HG03159 (cell line): Measurements from ENCODE around the gene EBF3.

Experiments used
- ATAC-seq: cut with Tn5 transposase; IDR thresholded peaks from one replicate; pipeline ENCODE4 v1.9.1; 2021; ENCODE audit warnings: mild to moderate bottlenecking, moderate library complexity; ENCODE audit not compliant: unreplicated experiment

Gene EBF3

DNA sequence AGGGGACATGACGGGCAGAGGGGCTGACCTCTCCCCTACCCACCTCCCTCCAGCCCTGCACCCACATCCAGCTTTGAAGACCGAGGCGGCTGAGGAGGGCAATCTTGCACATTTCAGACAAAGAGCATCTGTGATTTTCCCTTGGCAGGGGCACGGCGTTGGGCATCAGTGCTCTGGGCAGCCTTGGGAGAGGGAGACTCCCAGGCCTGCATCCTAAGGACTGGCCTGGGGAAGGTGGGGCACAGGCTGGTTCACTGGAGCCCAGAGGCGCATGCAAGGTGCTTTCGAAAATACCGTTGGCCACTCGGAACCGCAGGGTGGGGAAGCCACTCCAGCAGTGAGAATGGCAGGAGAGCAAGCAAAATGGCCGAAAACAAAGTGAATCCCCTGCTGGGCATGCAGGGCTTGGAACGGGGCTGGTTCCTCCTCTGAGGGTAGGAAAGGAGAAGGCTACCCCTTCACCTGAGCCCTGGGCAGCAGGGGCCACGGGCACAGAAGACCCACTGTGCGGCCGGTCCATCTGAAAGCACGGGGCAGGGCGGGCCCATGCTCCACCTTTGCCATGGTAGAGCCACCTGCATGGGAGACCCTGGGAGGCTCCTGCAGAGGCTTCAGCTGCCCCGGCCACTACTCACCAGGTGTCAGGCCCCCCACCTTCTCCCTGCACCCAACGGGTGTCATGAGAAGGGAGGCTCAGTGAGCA, 49.8 kb downstream of the EBF3 start:
- ATAC-seq: no peak

DNA sequence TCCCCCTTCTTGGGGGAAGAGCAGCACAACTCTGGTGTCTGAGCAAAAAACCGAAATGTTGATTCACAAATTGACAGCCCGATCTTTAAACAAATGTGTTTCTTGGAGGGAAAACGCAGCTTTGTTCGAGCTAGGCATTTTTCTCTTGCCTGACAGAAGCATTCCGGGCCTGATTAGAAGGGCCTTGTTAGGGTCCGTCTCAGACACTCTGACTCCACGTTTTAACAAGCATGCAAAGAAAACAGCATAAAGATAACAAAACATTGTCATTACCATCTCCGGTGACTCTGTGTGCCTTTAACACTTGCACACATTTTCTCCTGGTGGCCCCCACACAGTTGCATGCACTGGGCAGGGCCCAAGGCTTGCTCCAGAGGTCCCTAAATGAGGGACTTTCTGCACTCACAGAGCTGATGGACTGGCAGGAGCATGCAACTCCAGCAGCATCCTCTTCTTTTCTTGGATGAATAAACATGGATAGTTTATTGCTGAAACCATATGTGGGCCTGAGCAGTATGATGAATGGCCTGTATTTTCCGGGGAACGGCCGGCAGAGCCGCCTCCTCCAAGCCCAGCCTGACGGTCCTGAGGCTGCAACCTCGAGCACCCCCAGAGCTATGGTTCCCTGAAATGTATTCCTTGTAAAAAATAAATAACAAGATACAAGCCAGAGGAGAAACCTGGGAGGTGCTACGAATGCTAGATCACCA, 50.9 kb downstream of the EBF3 start:
- ATAC-seq: no peak

DNA sequence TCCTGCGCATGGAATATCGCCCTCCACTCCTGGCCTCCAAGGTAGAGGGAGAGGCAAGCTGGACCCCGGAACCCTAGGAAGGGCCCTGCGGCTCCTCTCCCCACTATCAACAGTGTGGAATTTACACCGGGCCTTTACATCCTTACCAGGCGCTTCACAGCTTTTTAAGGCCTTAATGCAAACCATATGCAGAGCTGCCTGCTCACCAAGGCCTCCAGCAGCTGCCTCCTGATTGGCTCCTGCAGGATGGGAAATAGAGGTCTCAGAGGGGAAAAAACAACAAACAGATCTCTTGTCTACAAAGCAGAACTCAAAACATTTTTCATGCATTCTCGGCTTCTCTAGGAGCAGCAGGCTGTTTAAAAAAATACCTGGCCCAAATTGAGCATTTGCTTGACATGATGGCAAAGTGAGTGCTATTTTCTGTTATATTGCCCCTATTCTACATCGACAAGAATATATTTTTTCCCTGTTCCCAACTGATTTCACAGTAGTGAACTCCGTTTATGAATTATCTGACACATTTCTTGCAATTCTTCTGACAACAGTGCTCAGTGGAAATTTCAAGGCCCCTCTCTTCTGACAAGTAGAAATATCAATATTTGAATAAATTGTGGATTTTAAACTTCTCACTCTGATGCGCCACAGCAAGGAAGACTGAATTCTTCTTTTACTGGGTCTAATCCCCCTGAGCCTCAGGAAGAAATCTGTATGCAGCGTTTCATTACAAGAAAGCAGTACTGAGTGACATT, 51.7 kb downstream of the EBF3 start:
- no peak for ATAC-seq

DNA sequence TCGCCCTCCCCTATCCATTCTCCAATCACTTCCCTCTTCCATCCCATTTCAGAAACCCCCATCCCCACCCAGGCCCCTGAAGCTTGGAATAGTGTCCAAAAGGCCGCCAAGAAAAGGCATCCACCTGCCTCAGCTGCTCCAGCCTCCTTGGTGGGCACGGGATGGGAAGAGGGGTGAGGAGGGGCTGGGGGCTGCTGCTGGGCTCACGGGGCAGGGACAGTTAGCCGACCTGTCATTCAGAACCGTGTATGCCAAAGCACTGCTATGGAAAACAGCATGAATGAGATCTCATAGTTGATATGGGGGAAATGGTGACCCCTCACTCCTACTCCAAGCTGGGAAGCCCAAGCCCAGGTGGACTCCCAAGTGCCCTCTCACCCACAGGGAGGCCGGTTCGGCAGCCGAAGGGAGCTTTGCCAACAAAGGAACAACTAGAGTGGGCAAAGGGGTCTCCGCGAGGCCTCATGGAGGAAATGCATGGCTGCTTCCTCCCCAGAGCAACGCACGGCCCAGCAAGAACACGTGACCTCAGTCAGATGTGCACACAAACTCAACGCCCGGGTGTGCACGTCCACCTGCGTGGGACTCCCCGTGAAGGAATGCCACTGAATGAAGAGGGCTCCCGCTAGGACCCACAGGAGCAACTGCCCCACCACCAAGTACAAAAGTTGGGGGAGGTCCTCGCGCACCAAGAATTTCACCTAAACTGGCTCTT, 52.5 kb downstream of the EBF3 start:
- ATAC-seq: no peak

DNA sequence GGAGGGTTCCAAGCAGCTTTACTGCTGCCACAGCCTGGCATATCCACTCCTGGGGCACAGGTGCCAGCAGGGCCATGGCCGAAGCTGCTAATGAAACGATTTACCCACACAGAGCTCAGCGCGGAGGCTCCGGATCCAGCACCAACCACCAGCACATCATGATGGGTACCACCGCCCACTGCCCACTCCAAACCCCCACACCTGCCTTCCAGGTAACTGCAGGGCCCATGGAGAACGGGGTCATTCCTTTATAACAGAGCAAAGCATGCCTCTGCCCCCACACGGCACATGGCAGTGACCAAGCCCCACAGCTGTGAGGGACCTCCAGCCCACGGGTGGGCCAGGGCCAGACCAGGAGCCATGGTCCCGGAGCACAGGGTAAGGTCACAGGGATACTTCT, 53.2 kb downstream of the EBF3 start:
- no peak for ATAC-seq

DNA sequence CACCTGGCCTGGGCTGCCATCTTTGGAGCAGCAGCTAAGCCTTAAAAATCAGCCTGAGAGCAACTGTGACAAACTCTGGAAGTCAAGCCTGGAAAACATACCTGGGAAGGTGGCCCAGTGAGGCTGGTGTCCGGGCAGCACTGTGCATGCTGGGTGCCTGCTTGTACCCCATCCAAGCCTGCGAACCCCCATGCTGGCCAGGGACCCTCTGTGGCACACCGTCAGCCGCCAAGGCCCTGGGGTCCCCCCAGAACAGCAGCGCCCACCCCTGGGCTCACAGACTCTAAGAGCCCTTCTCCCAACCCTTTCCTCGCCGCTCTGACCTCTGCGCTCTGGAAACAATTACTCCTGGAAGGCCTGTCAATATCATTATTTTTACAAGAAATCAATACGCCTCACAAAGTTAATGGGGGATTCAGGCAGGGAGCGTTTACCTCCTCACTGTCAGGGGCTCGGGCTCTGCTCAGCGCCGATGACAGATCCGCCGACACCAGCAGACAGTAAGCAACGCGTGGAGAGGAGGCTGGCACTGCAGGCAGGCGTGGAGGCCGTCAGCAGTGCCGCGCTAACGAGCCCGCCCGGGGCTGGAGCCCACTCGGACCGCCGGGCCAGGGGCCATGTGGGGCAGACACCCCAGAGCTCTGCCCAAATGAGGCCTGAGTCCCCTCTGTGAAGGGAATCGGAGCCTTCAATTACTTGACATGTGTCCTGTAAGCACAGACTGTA, 54.4 kb downstream of the EBF3 start:
- no peak for ATAC-seq

DNA sequence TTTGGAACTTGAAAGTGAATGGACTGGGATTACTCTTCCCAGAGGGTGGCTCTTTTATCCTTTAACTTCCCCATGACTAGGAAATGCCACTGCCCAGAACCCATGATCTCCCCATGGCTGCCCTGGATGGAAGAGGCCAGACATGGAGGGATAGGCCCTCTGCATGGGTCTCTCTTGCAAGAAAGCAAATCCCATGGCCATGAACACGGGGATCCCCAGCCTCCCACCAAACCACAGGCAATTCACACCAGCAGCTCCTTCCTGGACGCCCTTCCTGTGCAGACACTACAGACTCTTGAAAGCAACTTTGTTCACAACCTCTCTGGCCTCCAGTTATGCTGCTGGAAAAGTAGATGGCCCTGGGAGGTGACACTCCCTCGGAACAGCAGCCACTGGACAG, 55.0 kb downstream of the EBF3 start:
- no peak for ATAC-seq

DNA sequence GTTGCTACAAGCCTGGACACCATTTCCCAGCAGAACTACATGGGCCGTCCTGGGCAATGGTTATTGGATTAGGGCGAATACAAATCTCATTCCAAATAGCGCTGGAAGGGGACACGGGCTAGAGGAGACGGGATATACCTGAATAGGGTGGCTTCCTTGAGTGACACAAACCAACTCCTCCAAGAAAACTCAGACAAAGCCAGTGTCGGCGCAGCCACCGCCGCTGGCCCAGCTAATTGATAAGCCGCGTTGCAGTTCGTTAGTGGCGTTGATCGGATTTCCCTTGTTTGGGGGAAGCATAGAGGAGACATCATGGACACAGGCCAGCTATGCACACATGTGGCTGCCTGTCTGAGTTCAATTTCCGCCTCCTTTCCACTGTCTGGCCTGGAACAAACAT, 55.7 kb downstream of the EBF3 start:
- no peak for ATAC-seq

DNA sequence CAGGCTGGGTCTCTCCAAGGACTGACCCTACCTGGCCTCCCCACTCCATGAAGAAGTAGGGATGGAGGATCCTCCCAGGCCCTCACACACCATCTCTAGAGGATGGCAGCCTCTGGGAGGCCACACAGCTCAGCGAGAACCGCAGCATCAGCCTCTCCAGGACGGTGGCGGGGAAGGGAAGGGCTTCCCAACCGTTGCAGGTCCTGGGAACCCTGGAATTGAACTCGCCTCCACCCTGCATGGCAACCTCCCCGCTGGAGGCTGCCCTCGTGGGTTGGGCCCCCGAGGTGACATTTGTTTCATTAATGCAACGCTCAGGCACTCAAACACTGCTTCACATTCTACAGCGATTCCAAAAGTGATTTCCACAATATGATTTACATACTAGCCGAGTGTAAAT, 58.5 kb downstream of the EBF3 start:
- ATAC-seq: no peak

DNA sequence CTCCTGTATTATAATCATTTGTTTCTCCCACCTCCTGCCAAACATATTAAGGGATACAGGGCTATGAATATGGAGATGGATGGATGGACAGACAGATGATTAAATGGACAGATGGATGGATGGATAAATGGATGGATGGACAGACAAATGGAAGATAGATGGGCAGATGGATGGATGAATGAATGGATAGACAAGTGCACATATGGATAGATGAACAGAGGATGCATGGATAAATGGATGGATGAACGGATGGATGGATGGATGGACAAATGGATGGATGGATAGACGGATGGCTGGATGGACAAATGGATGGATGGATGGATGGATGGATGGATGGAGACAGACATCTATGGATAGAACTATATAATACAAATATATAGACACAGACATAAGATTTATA, 59.8 kb downstream of the EBF3 start:
- no peak for ATAC-seq

DNA sequence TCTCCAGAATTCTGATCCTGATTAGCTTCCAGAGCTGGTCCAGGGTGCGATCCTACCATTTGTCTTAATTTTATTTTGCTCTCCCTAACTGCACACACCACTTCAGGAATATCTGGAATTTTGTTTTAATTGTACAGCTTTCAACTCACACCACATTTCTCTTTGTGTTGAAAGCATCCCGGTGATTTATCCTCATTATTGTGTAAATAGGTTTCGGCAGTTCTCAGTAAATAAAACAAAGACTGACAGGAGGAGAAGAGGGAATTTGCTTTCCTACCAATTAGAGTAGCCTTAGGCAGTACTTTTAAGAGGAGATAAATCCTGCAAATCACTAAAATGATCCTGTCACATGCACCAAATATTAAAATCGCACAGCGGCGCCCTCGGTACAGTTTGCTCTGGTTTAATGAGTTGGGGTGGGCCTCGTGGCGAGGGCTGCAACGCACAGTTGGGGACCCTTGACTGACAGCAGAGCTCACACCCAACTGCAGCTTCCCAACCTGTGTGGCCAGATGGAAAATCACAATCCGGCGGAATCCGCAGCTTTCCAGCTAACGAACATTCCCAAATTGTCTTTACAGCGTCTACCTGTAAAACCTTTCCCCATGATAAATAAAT, 62.6 kb downstream of the EBF3 start:
- ATAC-seq: no peak

DNA sequence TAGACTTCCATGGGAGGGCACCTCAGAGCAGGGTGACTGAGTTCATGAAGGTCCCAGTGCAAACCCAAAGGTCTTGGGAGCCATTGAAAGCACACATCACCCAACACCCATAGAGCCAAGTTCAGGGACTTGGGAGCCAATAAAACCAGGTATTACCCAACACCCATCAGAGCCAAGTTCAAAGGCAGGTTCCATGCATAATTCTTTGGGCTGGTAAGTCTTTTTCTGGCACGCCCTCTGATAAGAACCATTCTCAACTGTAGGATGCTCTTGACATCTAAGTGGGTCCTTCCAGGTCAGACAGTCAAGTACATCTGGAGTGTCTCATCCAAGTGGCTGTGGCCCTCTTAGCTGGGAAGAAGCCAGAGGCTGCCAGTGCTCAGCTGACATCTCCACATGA, 63.2 kb downstream of the EBF3 start:
- ATAC-seq: no peak

DNA sequence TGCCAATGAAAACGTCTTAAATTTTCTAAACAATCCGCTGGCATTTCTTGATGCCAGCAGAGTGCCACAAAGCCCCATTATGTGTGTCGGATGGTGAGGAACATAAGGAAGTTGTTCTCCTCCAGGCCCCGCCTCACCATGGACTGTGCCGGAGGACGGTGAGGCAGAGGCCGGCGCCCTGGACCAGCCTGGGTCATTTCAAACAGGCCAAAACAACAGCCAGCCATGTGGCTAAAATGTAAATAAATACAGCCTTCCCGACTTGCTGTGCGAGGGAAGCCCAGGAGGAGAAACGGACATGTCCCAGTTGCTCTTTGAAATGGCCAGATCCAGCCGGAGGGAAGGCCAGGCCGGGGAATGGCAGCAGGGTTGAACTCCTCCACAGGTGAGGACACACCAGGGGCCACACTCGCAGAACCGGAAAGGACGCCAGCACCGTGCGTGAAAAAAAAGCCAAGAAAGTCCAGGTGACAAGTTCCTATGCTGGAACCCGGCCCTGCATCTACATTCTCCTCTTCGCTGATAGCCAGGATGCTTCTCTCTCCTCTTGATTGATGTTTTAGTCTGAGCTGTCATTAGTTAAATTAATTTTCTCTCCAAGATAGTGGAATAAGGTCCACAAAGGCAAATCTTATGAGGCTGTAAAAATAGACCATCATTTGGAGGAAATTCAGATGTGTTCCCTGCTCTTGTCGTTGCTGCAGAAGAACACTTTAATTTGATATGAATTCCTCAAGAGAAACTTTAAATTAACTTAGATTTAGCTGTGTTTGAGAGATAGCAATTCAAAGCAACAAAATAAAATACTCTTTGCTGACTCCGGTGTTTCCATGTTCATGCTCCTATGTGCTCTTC, 64.6 kb downstream of the EBF3 start:
- no peak for ATAC-seq

DNA sequence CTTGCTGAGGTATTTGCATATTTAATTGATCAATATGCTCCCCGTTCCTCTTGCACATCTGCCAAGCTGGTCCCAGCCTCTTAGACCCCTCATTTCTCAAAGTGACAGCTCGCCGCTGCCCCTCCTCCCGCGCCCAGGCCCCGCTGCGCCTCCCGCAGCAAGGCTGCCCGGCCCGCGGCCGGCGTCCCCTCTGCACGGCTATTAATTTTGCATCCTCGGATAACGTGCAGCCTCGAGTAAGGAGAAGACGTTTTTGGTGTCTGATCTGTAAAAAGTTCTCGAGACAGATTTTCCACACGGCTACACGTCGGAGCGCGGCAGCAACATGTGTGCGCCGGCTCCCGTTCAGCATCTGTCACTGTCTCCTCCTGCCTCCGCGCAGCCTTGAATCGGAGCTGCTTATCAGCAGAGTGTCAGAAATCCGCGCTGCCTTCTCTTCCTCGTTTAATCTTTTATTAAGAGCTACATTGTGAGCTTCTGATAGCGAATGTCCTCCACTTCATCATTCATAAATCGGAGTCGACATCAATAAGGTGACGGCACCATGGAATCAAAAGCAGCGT, 65.3 kb downstream of the EBF3 start:
- ATAC-seq: no peak

DNA sequence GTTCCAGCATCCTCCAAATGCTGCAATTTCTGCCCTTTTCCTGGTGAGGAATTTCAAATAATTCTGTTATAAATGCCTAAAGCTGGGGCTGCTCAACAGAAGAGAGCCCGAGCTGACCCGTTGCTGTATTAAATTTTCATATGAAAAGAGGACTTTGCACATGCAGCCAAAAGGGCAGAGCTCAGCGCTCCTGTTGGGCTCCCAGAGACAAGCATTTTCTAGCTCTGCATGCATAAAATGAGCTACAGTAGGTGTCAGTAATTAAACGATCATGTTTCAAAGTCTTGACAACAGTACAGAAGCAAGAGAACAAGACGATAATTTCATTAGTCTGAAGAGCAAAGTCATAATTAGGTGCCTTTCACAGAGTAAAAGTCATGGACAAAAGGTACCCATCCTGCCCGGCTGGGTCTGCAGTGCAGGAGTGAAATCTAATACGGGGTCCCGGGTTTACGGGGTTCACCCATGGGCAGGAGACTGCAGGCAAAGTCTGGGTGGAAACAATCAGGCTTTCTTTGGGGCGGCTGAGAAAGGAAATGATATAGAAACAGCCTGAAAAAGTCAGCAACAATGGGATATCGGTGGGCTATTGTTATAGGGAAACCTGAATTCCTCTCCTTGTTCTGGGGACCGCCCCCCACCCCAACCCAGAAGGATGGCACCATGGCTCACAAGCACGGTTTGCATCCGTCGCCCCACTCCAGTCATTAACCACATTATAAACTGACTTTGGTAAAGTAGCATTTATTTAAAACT, 66.0 kb downstream of the EBF3 start:
- ATAC-seq: no peak

DNA sequence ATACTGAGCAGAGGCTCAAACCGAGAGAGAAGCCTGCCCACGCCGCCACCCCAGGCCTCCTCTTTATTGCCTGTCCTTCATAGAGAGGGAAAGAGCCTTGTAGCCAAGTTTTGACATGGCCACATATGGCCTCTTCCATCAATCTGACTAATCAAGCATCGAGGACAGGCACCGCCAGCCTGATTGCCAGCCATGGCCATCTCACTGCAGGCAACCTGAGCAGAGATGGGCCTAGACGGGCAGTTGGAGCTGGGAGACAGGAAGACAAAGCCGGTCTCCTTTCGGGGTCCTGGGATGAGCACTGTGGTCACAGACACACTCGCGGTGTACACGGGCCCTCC, 67.2 kb downstream of the EBF3 start:
- ATAC-seq: no peak

DNA sequence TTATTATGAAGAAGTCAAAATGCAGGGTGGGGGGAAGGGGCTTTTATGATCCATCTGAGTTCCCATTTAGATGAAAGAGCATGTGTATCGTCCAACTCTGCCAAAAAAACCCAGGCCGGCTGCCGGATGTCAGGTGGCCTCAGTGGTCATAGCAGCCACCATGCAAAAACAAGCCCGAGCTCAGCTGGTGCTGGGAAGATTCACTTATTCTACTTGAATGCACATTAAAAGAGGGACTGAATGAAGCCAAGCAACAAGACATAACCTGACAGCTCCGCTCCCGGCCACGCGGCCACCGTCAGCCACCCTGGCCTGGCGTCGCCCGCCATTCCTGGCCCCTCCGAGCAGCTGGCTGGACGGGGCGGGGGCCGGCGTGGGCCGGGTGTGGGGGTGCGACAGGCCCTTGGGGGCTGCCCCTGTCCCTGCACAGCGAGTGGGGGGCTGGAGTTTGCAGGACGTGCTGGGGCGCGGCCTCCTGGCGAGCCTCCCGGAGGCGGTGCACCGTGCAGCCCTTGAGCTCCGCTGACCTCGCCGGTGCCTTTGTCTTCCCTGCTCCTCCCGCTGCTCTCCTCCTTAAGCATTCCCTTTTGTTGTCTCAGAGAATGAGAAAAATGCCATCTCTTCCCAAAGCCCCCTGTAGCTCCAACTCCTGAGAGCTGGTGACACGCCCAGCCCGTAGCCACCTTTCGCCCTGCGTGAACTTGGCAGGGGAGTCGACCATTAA, 67.8 kb downstream of the EBF3 start:
- ATAC-seq: no peak

DNA sequence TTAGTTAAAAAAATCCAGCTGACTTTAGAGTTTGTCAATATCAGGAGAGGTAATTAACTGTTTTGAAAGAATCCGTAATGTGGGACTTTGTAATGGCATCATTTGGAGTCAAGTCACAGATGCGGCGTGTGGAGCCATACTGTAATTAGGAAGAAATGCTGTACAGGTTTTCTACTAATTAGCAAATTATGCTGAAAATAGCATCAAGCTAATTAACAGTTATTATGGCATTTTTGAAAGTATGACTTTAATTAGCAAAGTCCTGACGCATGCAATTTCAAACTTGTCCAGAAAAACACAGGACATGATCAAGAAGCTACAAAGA, 68.3 kb downstream of the EBF3 start:
- ATAC-seq: no peak
